H1 (cell line): ENCODE results near the gene LRRC23. TPM values are rescaled to one million over a fixed set of nuclear protein-coding genes. Genes with fewer than 3 reads are reported as not detected.
A peak's percentile ranks its signal among the peaks of the same experiment; 100 is the strongest.

Experiments
- CBX5 ChIP-seq: fragments of 300-800, 300-1000 bp; sonication (generic); IDR thresholded peaks from 2 replicates; pipeline ENCODE4 v1.7.1; 2016; ENCODE audit warnings: antibody characterized with exemption, low read length, low read depth
- FOSL1 ChIP-seq: IDR thresholded peaks from 2 replicates; pipeline ENCODE4 v1.6.1; 2011; ENCODE audit warnings: mild to moderate bottlenecking, low read depth, low read length, moderate library complexity; ENCODE audit not compliant: insufficient read depth
- HDAC6 ChIP-seq: IDR thresholded peaks from one replicate; pipeline ENCODE4 v1.7.1; 2012; ENCODE audit warnings: low read depth, mild to moderate bottlenecking, inconsistent platforms, low read length, moderate library complexity
- JUND ChIP-seq: IDR thresholded peaks from 2 replicates; pipeline ENCODE4 v1.6.1; 2011; ENCODE audit warnings: mild to moderate bottlenecking, improper control_type of control experiment, low read length
- MAFK ChIP-seq: IDR thresholded peaks from 2 replicates; pipeline ENCODE4 v1.6.1; 2012; ENCODE audit warnings: low read depth, mild to moderate bottlenecking, improper control_type of control experiment, low read length
- POLR2A ChIP-seq, 2 experiments: IDR thresholded peaks; 1 replicate in 1 of 2; 2 replicates in 1 of 2; pipeline ENCODE4 v1.6.1; 2011; ENCODE audit warnings: low read depth in 2 of 2, low read length in 2 of 2, mild to moderate bottlenecking in 2 of 2; ENCODE audit errors: control extremely low read depth in 1 of 2
- RBBP5 ChIP-seq: IDR thresholded peaks from 2 replicates; pipeline ENCODE4 v1.7.1; 2012; ENCODE audit warnings: low read depth, mild to moderate bottlenecking, inconsistent platforms, low read length, moderate library complexity, borderline replicate concordance
- RFX5 ChIP-seq: IDR thresholded peaks from 2 replicates; pipeline ENCODE4 v1.6.1; 2011; ENCODE audit warnings: low read depth, low read length, improper control_type of control experiment, borderline replicate concordance
- RXRA ChIP-seq: IDR thresholded peaks from 2 replicates; pipeline ENCODE4 v1.6.1; 2011; ENCODE audit warnings: low read depth, mild to moderate bottlenecking, low read length, moderate library complexity; ENCODE audit not compliant: insufficient read depth
- SAP30 ChIP-seq: fragments of 300-600 bp; sonication (generic); IDR thresholded peaks from 2 replicates; pipeline ENCODE4 v1.7.1; 2012; ENCODE audit warnings: low read length, moderate library complexity, mild to moderate bottlenecking, inconsistent platforms; ENCODE audit not compliant: insufficient read depth, insufficient replicate concordance
- SP2 ChIP-seq: IDR thresholded peaks from 2 replicates; pipeline ENCODE4 v1.6.1; 2012; ENCODE audit warnings: mild to moderate bottlenecking, low read length, inconsistent platforms
- SUZ12 ChIP-seq: fragments of 200-600 bp; sonication (generic); IDR thresholded peaks from 2 replicates; pipeline ENCODE4 v1.6.1; 2012; ENCODE audit warnings: mild to moderate bottlenecking, inconsistent platforms, low read length, moderate library complexity, mixed read lengths
- TAF7 ChIP-seq: optimal IDR thresholded peaks from 2 replicates; pipeline ENCODE3; 2011; ENCODE audit warnings: low read depth, mild to moderate bottlenecking, inconsistent platforms, low read length, moderate library complexity, borderline replicate concordance
- polyA plus RNA-seq, 7 experiments: library from polyadenylated mRNA; depleted of rRNA in 3 of 7; stranded (reverse) in 5 of 7; unstranded in 2 of 7; fragments of >200 nt in 5 of 7; fragments of 200-250 nt in 2 of 7; gene quantifications; 1 replicate in 5 of 7; 2 replicates in 1 of 7; 4 replicates in 1 of 7; pipeline versions ENCODE4 v1.2.1 to v1.2.3, GENCODE V29; 2011 to 2013; ENCODE audit warnings: missing spikeins in 2 of 7, mixed read lengths in 2 of 7
- total RNA-seq: library from RNA; stranded (reverse); fragmentation: NEBNext Ultra II Directional; extraction: Animal tissue kit (Norgen Biotek cat#: 25700); gene quantifications from 2 replicates; pipeline ENCODE4 v1.2.1, GENCODE V29; 2021
- TF ChIP-seq, protein P1 (sequence below): IDR thresholded peaks from 2 replicates; pipeline ENCODE4 v1.6.1; 2012; ENCODE audit warnings: inconsistent platforms

LRRC23 gene
- total and polyA plus RNA-seq, 2 of the 8 experiments (the other 6 are each of a cell fraction or from before 2014, with no cell fraction given) = 2.5 to 3.6 TPM

DNA sequence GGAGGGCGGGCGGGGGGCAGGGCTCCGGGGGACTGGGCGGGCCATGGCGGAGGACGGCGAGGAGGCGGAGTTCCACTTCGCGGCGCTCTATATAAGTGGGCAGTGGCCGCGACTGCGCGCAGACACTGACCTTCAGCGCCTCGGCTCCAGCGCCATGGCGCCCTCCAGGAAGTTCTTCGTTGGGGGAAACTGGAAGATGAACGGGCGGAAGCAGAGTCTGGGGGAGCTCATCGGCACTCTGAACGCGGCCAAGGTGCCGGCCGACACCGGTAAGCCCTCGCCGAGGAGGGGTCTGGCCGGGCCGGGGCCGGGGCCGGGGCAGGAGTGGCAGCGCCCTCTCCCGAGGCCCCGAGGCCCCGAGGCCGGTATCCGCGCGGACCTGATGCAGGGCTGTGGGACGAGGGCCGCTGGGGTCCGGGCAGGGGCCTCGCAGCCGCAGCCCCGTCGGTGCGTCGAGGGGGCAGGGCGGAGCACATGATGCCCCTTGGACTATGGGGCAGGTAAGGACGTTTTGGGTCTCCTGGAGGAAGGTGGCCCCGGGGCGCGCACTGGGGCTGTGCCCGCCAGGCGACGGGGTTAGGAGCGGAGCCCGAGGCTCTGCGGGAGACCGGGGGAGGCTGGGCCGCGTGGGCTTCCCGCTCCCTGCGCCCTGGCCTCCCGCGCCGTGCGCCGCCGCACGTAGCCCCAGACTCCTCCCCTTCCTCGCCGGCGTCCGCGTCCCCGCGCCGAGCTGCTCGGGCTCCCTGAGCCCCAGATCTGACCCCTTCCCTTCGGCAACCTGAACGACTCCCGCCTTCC is 37.0 kb upstream of the LRRC23 start, which contains the start of gene TPI1 (continued):
- TF ChIP-seq RBBP5 (no peak), TAF7 (peak; percentile 96), HDAC6 (no peak), CBX5 (no peak), SP2 (no peak), FOSL1 (no peak), SUZ12 (no peak), RFX5 (no peak), RXRA (no peak), POLR2A (IDR thresholded peaks at IDR 0.05; ENCODE audit: control extremely low read depth in 1 of 2, low read depth in 2 of 2, low read length in 2 of 2) (peak in 1 of 2 experiments; percentile 97; a peak in 2 of 3 replicates), SAP30 (no peak), JUND (no peak), MAFK (no peak)
- TF ChIP-seq, protein P1, sequence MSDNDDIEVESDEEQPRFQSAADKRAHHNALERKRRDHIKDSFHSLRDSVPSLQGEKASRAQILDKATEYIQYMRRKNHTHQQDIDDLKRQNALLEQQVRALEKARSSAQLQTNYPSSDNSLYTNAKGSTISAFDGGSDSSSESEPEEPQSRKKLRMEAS = peak; percentile 52; the same call in 1 of the 2 replicates
